Stimulated activated CD8-positive, alpha-beta memory T cell treated with anti-CD3 and anti-CD28 coated beads, Interleukin-7, amount 100 ng/mL, for 48 hours (primary cell): ENCODE measurements around the gene TTLL5.

Experiments used
- DNase-seq, 2 donors: peaks; one replicate each; pipeline ENCODE4 v3.0.0-alpha.2; 2020; ENCODE audit warnings: low read depth in 1 of 2; ENCODE audit errors: extremely low read depth in 1 of 2

Gene TTLL5

GRCh38 chr14:75700295-75700694, 39.2 kb downstream of the TTLL5 start:
- DNase-seq, result no peak

GRCh38 chr14:75702122-75702521, 41.1 kb downstream of the TTLL5 start:
- DNase-seq, result no peak

GRCh38 chr14:75702616-75703261, 41.7 kb downstream of the TTLL5 start:
- DNase-seq, result no peak

- no peak for DNase-seq
Observed at GRCh38 chr14:75703467-75703866, 42.4 kb downstream of the TTLL5 start.

- DNase-seq, result no peak
Observed at GRCh38 chr14:75705014-75705413, 44.0 kb downstream of the TTLL5 start.

- DNase-seq, result peak in 1 of 2 donors; percentile 32
Observed at GRCh38 chr14:75709207-75709812, 48.3 kb downstream of the TTLL5 start.

GRCh38 chr14:75711105-75711795, 50.2 kb downstream of the TTLL5 start:
- DNase-seq, result no peak

- no peak for DNase-seq
Observed at GRCh38 chr14:75711796-75712211, 50.8 kb downstream of the TTLL5 start.

- no peak for DNase-seq
Observed at GRCh38 chr14:75714991-75715390, 53.9 kb downstream of the TTLL5 start.

- no peak for DNase-seq
Observed at GRCh38 chr14:75715926-75716780, 55.1 kb downstream of the TTLL5 start.

- DNase-seq, result no peak
Observed at GRCh38 chr14:75717729-75718128, 56.7 kb downstream of the TTLL5 start.

- no peak for DNase-seq
Observed at GRCh38 chr14:75718199-75718598, 57.2 kb downstream of the TTLL5 start.

GRCh38 chr14:75720116-75720515, 59.1 kb downstream of the TTLL5 start:
- DNase-seq, result no peak

- DNase-seq, result no peak
Observed at GRCh38 chr14:75720842-75721498, 59.9 kb downstream of the TTLL5 start.

- DNase-seq, result no peak
Observed at GRCh38 chr14:75723716-75724115, 62.7 kb downstream of the TTLL5 start.

GRCh38 chr14:75724414-75725204, 63.6 kb downstream of the TTLL5 start:
- DNase-seq, result no peak

- no peak for DNase-seq
Observed at GRCh38 chr14:75725481-75725880, 64.4 kb downstream of the TTLL5 start.

GRCh38 chr14:75726321-75726720, 65.3 kb downstream of the TTLL5 start:
- no peak for DNase-seq

GRCh38 chr14:75727124-75727523, 66.1 kb downstream of the TTLL5 start:
- DNase-seq, result no peak

GRCh38 chr14:75732888-75733287, 71.8 kb downstream of the TTLL5 start:
- DNase-seq, result no peak
